T-helper 2 cell treated with Interferon-gamma antibody and Interleukin-4, amounts not matched to agents 5 μg/mL and 100 μg/mL, for 36 hours (primary cell): ENCODE measurements around the gene DESI1.

Experiments used
- DNase-seq: peaks from one replicate; pipeline ENCODE4 v3.0.0; 2021; ENCODE audit warnings: low spot score
- H3K27ac Mint-ChIP-seq: one replicate; pipeline ENCODE4 v1.8.0; 2021; ENCODE audit warnings: mild to moderate bottlenecking, mixed read lengths
- H3K27me3 Mint-ChIP-seq: one replicate; pipeline ENCODE4 v1.8.0; 2021; ENCODE audit warnings: low read depth, mixed read lengths
- H3K36me3 Mint-ChIP-seq: one replicate; pipeline ENCODE4 v1.8.0; 2021; ENCODE audit warnings: low read depth, mixed read lengths
- H3K4me1 Mint-ChIP-seq: one replicate; pipeline ENCODE4 v1.8.0; 2021; ENCODE audit warnings: low read depth, mixed read lengths
- H3K4me3 Mint-ChIP-seq: one replicate; pipeline ENCODE4 v1.8.0; 2022; ENCODE audit warnings: mild to moderate bottlenecking, moderate library complexity, mixed read lengths
- H3K9me3 Mint-ChIP-seq: one replicate; pipeline ENCODE4 v1.8.0; 2021; ENCODE audit warnings: mixed read lengths

Gene DESI1

GRCh38 chr22:41556561-41556960, 64.3 kb downstream of the DESI1 start:
- H3K27ac Mint-ChIP-seq: no peak overlapping the region
- DNase-seq: no peak
- peaks cover 28% of the 10 kb centered on the region for H3K27me3 Mint-ChIP-seq
- H3K9me3 Mint-ChIP-seq: no peaks in the 10 kb centered on the region
- H3K36me3 Mint-ChIP-seq: no peaks in the 10 kb centered on the region
- no peaks in the 10 kb centered on the region for H3K4me1 Mint-ChIP-seq
- H3K4me3 Mint-ChIP-seq: no peak overlapping the region

- Mint-ChIP-seq H3K4me3 (no peak overlapping the region), H3K9me3 (no peaks in the 10 kb centered on the region), H3K36me3 (no peaks in the 10 kb centered on the region), H3K27ac (no peak overlapping the region), H3K4me1 (no peaks in the 10 kb centered on the region), H3K27me3 (peaks cover 20% of the 10 kb centered on the region)
- no peak for DNase-seq
These were observed 65.4 kb downstream of the DESI1 start for GRCh38 chr22:41555325-41555982.

GRCh38 chr22:41551877-41552582, 68.8 kb downstream of the DESI1 start:
- Mint-ChIP-seq H3K4me3 (no peak overlapping the region), H3K27ac (no peak overlapping the region), H3K27me3 (peaks cover 9% of the 10 kb centered on the region)

GRCh38 chr22:41550952-41551491, 69.8 kb downstream of the DESI1 start:
- no peak for DNase-seq
- H3K36me3 Mint-ChIP-seq: no peaks in the 10 kb centered on the region

More at GRCh38 chr22:41551877-41552582, 68.8 kb downstream of the DESI1 start:
- H3K4me1 Mint-ChIP-seq: no peaks in the 10 kb centered on the region
- DNase-seq: no peak
- H3K36me3 Mint-ChIP-seq: no peaks in the 10 kb centered on the region
- no peaks in the 10 kb centered on the region for H3K9me3 Mint-ChIP-seq

GRCh38 chr22:41548830-41549211, 72.0 kb downstream of the DESI1 start:
- Mint-ChIP-seq H3K4me1 (peaks cover 7% of the 10 kb centered on the region), H3K4me3 (no peak overlapping the region), H3K36me3 (no peaks in the 10 kb centered on the region), H3K9me3 (no peaks in the 10 kb centered on the region), H3K27me3 (peaks cover 8% of the 10 kb centered on the region), H3K27ac (no peak overlapping the region)
- no peak for DNase-seq

More at GRCh38 chr22:41550952-41551491, 69.8 kb downstream of the DESI1 start:
- Mint-ChIP-seq H3K9me3 (no peaks in the 10 kb centered on the region), H3K4me1 (no peaks in the 10 kb centered on the region), H3K27ac (no peak overlapping the region), H3K4me3 (no peak overlapping the region), H3K27me3 (peaks cover 6% of the 10 kb centered on the region)
